ENCODE data around the gene B4GALNT4.
"Not testable (repeated sequence)": the region's sequence is repeated elsewhere in the genome, so short reads cannot be mapped to it uniquely, and the experiment has no call there.

Gene B4GALNT4

DNA sequence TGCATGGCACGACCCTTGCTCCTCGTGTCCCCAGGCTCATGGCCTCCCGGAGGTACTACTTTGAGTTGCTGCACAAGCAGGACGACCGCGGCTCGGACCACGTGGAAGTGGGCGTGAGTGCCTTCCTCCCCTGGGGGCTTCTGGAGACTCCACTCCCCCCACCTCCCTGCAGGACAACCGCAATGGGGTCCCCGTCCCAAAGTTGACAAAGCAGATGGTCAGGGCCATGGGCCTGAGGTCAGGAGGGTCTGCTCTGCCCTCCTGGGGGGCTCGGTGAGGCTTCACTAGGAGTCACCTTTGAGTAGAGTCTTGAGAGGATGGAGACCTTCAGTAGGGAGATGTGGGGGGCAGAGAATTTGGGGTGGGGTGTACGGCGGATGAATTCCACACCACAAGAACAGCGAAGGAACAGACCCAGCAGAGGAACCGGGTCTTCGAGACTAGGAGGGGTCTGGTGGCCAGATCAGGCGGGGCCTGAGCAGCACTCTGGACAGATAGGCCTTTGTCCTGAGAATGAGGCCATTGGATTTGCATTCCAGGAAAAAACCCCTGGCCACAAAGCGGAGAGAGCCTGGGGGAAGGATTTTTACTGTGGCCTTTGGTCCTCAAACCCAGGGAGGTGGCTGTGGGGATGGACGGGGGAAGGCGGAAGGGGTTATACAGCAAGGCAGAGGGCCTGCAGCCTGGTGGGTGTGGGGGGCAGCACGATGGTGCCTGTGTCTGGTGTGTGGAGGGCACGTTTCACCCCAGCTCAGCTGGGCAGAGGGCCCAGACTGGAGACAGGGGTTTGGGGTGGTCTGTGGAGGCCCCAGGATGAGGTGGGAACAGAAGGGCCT lies 4.6 kb downstream of the B4GALNT4 start:
- no peak for DNase-seq (ENCODE audit: low read depth, low spot score)
- no peak overlapping the region for H3K27ac ChIP-seq

DNA sequence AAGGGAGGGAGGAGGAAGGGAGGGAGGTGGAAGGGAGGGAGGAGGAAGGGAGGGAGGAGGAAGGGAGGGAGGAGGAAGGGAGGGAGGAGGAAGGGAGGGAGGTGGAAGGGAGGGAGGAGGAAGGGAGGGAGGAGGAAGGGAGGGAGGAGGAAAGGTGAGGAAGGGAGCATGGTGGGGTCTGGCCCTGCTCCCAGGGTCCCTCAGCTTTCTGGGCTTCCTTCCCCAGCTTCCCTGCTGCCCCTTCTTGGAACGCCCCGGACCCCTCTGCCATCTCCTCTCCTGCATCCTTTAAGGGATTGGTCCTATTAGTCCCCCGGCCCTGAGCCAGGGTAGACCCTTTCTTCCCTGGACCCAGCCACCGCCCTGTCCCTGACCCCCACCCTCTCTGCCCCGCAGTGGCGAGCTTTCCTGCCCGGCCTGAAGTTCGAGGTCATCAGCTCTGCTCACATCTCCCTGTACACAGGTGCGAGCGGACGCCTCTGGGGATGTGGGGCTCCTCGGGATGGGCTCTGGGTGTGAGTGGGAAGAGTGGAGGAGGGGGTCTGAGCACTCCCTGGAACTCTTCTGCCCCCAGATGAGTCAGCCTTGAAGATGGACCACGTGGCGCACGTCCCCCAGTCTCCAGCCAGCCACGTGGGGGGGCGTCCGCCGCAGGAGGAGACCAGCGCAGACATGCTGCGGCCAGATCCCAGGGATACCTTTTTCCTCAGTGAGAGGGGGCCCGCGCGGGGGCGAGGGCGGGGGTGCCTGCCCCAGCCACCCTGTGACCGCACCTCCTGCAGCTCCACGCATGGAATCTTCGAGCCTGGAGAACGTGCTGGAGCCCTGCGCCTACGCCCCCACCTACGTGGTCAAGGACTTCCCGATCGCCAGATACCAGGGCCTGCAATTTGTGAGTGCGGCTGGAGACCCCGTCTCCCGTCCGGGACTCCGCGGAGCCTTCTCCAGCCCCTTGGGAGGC lies 6.0 kb downstream of the B4GALNT4 start:
- no peak for DNase-seq (ENCODE audit: low read depth, low spot score)
- H3K27ac ChIP-seq, result no peak overlapping the region

DNA sequence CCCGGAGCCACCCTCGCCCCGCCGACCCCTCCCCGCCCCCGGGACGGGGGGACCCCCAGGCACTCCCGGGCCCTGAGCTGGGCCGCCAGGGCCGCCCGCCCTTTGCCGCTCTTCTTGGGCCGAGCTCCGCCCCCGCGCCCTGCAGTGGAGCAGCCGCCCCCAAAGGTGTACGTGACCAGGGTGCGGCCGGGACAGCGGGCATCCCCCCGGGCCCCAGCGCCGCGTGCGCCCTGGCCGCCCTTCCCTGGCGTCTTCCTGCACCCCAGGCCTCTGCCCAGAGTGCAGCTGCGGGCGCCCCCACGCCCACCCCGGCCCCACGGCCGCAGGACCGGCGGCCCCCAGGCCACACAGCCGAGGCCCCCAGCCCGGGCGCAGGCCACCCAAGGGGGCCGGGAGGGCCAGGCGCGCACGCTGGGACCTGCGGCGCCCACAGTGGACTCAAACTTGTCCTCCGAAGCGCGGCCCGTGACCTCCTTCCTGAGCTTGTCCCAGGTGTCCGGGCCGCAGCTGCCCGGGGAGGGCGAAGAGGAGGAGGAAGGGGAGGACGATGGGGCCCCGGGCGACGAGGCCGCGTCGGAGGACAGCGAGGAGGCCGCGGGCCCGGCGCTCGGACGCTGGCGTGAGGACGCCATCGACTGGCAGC lies 7.4 kb downstream of the B4GALNT4 start:
- DNase-seq (ENCODE audit: low read depth, low spot score), result no peak

DNA sequence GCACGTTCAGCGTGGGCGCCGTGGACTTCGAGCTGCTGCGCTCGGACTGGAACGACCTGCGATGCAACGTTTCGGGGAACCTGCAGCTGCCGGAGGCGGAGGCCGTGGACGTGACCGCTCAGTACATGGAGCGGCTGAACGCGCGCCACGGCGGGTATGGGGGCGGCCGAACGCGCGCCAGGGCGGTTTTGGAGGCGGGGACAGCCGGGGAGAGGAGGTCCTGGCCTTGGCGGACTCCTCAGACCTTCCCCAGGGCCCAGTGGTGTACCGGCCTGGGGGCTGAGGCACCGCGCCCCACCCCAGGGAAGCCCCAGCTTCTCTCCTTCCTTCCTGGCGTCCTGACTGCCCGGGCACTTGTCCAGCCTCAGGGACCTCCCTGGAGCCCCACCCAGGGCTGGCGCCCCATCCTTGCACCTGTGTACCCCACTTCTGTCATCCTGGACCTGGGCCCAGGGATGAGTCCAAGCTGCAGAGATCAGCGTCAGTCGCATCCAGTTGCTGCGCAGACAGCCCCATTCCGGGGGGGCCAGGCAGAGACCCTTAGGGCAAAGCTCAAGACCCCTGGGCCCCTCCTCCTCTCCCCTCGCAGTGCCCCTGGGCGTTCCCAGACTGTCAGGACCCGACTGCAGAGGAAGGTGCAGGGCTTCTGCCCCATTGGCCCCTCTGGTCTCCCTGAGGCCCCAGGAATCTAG lies 8.0 kb downstream of the B4GALNT4 start:
- DNase-seq (ENCODE audit: low read depth, low spot score), result no peak
- no peak overlapping the region for H3K27ac ChIP-seq

More for the DNA sequence above, 7.4 kb downstream of the B4GALNT4 start:
- H3K27ac ChIP-seq, result no peak overlapping the region

DNA sequence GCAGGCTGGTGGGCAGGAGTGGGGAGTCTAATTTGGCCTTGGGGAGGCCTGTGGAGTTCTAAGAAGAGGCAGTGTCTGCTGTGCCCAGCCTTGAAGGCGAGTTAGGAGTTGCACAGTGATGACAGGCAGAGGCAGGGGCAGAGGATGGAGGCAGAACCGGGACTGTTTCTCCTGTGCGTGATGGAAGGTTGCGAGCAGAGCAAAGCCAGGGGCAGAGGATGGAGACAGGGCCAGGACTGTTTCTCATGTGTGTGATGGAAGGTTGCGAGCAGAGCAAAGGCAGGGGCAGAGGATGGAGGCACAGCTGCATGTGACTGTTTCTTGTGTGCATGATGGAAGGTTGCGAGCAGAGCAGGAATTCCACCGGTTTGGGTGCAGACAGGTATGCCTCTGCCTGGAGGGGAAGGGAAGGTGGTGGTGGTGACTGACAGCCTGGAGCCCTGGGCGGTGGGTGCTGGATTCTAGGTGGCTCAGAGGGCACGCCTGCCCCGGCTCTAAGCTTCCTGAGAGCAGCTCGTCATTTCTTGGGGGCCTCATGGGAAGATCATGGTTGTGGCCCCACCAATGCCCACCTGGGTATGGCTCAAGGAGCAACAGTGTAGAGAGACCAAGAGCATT lies 8.7 kb downstream of the B4GALNT4 start:
- DNase-seq (ENCODE audit: low read depth, low spot score), result no peak
- no peak overlapping the region for H3K27ac ChIP-seq

DNA sequence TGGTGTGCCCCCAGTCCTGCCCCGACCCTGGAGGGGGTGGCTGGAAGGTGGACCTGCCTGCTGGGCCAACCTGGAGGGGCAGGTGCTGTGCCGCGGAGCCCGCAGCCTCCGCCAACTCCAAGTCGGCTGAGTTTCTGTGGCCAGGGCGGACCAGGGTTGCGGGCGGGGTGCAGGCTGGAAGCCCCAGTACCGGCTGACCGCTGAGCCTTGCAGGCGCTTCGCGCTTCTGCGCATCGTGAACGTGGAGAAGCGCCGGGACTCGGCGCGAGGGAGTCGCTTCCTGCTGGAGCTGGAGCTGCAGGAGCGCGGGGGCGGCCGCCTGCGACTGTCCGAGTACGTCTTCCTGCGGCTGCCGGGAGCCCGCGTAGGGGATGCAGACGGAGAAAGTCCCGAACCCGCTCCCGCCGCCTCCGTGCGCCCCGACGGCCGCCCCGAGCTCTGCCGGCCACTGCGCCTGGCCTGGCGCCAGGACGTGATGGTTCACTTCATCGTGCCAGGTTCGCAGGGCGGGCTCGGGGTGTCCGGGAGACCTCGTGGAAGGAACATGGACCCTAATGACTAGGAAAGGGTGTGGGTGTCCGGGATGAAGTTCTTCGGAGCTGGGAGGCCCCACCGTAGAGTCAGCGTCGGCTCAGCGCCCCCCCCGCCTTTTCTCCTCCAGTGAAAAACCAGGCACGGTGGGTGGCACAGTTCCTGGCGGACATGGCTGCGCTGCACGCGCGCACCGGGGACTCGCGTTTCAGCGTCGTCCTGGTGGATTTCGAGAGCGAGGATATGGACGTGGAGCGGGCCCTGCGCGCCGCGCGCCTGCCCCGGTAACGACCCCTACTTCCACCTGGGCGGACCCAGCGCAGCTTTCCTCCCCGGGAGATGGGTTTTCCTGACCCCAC lies 10.2 kb downstream of the B4GALNT4 start:
- no peak for DNase-seq (ENCODE audit: low read depth, low spot score)
- no peak overlapping the region for H3K27ac ChIP-seq

DNA sequence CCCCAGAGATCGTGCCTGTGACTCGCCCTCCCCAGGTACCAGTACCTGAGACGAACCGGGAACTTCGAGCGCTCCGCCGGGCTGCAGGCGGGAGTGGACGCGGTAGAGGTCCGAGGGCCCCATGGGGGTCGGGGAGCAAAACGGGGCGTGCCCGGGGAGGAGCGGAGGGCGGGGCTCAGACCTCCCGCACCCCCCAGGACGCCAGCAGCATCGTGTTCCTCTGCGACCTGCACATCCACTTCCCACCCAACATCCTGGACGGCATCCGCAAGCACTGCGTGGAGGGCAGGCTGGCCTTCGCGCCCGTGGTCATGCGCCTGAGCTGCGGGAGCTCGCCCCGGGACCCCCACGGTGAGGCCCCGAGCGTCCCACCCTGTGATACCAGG lies 10.8 kb downstream of the B4GALNT4 start:
- DNase-seq (ENCODE audit: low read depth, low spot score), result no peak
- no peak overlapping the region for H3K27ac ChIP-seq

DNA sequence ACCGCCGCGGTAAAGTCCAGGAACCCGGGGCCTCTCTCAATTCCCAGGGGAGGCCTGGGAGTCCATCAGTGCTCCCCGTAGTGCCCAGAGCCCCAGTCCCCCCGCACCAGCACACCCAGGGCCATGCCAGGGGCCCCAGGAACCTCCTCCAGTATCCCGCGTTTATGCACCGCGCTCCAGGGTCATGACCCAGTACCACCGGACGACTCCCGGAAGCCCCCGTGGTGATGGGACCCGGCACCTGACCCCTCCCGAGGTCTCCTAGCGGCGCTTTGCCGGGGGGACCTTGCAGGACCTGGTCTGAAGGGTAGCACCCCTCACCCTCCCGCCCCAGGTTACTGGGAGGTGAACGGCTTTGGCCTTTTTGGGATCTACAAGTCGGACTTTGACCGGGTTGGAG lies 11.2 kb downstream of the B4GALNT4 start:
- no peak overlapping the region for H3K27ac ChIP-seq
- no peak for DNase-seq (ENCODE audit: low read depth, low spot score)

DNA sequence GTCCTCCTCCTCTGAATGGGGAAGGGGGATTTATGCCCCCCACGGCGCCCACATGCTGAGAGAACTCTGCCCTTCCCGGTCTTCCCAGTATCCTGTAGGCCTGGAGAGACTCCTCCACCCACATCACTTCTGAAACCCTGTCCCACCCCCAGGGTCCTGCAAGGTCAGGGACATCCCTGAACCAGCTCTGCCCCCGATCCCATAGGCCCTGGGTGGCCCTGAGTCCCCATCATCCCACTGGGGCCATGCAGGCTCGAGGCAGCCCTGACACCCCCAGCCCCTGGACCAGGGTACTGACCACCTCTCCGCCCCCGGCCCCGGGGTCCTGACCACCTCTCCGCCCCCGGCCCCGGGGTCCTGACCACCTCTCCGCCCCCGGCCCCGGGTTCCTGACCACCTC lies 11.7 kb downstream of the B4GALNT4 start:
- no peak for DNase-seq (ENCODE audit: low read depth, low spot score)
- H3K27ac ChIP-seq, result no peak overlapping the region

DNA sequence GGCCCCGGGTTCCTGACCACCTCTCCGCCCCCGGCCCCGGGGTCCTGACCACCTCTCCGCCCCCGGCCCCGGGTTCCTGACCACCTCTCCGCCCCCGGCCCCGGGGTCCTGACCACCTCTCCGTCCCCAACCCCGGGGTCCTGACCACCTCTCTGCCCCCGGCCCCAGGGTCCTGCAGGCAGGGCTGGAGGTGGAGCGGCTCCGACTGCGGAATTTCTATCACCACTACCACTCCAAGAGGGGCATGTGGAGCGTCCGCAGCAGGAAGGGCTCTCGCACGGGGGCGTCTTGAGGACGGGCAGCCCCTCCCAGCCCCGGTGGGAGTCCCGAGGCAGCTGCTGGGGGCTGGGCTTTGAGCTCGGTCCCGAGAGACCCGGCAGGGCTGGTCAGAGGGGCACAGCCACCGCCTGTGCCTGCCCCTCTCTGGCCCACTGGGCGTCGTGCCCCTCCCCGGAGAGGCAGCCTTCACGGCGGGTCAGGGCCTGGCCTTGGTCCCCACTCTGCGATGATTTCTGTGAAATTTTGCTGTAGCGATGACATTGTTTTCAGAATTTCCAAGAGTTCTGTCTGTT lies 12.3 kb downstream of the B4GALNT4 start:
- no peak for DNase-seq (ENCODE audit: low read depth, low spot score)
- H3K27ac ChIP-seq, result no peak overlapping the region

DNA sequence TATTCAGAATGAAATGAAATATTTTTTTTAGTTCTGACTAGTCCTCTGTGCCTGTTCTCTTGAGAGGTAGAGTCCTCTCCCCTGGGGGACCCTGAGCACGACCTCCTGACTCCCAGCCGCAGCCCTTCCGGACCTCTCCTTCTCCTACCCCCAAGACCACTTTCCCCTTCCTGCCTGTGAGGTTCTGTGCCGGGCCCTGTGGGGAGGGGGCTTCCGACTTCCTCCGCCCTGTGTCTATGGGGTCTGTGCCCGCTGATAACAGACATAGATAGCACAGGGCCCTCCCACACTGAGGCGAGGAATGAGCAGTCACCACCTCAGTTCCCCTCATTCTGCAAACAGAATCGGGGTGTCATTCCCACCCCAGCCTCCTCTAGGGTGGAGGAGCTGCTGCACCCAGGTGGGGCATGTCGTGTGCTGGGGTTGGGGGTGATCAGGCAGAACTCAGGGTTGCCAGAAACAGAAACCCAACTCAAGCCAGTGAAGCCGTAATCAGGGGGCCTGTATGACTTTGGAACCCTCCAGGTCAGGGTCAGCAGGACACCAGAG lies 12.9 kb downstream of the B4GALNT4 start:
- no peak overlapping the region for H3K27ac ChIP-seq
- no peak for DNase-seq (ENCODE audit: low read depth, low spot score)

DNA sequence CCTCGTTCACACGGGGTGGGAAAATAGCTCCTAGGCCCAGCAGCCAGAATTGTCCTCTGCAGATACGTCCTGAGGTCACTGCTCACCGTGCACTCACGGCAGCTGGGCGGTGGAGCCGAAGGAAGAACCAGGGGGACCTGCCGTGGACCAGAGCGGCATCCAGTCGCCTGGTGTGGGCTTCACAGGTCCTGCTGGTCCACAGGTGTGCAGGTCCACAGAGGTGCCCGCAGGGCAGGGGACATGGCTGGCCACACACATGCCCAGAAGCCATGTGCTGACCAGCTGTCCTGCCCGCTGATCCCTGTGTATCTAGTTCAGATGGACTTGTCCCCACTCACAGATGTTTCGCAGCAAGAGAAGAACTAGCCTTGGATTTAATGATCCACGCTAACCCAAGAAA lies 14.1 kb downstream of the B4GALNT4 start:
- no peak for DNase-seq (ENCODE audit: low read depth, low spot score)
- no peak overlapping the region for H3K27ac ChIP-seq

DNA sequence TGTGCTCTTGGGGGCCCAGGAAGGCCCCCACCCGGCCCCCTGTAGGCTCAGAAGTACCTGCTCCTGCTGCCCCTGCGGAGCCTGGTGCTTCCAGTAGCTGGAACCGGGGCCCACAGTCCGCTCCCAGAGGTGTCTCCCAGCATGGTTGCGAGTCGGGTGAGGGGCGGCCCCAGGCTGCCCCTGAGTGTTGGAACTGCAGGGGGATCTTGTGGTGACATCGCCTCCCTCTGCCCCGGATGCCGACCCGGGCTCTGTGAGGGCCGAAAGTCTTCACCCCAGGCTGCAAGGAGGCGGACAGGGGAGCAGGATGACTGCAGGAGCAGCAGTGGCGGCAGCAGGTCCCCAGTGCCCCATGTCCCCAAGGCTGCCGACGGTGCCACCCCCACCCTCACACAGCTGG lies 15.2 kb downstream of the B4GALNT4 start:
- no peak for DNase-seq (ENCODE audit: low read depth, low spot score)
- no peak overlapping the region for H3K27ac ChIP-seq

DNA sequence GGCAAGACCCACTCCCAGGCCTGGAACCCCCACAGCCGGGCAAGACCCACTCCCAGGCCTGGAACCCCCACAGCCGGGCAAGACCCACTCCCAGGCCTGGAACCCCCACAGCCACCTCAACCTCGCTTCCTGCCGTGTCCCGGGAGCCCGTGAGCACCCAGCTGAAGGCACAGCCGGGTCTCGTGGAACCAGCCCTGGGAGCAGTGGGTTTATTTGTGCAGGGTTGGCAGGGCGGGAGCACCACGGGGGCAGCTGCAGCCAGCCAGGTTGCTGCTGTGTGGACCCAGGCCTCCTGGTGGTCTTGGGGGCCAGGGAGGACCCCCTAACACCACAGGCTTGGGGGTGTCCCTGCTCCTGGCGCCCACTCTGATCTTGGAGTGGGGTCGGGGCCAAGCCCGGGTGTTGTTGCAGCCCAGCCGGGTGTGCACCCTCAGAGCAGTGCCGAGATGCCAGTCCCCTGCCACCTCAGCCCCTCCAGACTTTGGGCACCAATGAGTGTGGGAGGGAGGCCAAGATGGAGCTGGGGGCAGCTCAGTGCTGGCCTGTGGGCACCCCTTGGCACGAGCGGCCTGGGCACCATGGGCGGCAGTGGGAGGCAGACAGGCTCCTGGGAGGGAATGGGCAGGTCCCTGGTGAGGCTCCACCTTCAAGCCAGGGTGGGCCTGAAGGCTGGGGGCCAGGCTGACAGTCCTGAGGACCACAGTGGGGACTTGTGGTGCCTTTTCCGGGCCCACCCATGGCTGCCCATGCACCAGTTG lies 16.5 kb downstream of the B4GALNT4 start:
- DNase-seq (ENCODE audit: low read depth, low spot score), result no peak
- H3K27ac ChIP-seq, result no peak overlapping the region

DNA sequence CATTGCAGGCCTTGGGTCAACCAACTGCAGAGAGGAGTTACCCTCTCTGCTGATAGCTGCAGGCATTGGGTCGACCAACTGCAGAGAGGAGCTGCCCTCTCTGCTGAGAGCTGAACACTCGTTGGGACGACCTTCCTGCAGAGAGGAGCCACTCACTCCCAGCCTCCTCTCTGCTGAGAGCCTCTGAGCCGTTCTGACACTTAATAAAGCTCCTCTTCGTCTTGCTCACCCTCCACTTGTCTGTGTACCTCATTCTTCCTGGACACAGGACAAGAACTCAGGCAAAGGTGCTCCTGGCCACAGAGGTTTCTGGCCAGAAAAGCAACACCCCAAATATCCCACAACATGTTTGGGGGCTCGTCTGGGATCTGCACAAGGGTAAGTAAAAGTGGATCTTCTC lies 17.2 kb downstream of the B4GALNT4 start:
- DNase-seq (ENCODE audit: low read depth, low spot score), result no peak
- no peak overlapping the region for H3K27ac ChIP-seq

DNA sequence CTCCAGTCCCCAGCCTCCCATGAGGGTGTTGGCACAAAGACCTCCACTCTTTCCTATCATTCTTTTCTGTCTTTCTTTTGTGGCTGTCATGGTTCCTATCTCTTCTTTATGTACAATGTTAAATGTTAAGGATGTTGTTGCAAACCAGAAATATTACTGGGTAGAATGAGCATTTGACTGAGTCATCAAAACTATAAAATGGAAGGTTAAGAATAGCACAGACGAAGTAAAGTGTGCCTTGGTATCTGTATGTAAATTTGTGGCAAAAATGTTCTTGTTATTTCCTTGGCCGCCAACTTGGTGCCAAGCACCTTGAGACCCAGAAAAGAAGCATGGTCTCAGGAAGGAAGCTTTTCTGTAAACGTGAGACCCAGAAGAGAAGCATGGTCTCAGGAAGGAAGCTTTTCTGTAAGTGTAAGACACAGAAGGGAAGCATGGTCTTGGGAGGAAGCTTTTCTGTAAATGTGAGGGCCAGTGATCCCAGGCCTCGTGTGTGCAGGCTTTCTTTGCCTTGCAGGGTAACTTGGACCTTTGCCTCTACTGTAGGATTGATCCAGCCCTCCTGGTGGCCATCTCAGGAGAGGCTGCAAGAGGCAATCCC lies 18.0 kb downstream of the B4GALNT4 start:
- DNase-seq (ENCODE audit: low read depth, low spot score), result no peak
- no peak overlapping the region for H3K27ac ChIP-seq

DNA sequence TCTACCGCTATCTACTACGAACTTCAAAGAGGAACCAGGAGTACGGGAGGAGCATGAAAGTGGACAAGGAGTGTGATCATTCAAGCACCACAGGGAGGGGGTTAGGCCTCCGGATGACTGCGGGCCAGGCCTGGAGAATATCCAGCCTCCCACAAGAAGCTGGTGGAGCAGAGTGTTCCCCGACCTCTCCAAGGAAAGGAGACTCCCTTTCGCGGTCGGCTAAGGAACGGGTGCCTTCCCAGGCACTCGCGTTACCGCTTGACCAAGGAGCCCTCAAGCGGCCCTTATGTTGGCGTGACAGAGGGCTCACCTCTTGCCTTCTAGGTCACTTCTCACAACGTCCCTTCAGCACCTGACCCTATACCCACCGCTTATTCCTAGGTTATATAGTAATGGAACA lies 20.1 kb downstream of the B4GALNT4 start:
- not testable (repeated sequence) for H3K27ac ChIP-seq; DNase-seq (ENCODE audit: low read depth, low spot score)

Data from epithelial cell of prostate (primary cell).